NCI-H2227 (cell line): ENCODE results near the gene YTHDF1.

ENCODE experiments used
- DNase-seq: peaks from one replicate; lab custom pipeline; 2025; ENCODE audit not compliant: unreplicated experiment; lab: John Stamatoyannopoulos, UW

YTHDF1 gene

GRCh38 chr20:63210011-63210605 lies 5.8 kb downstream of the YTHDF1 start:
- no peak for DNase-seq

GRCh38 chr20:63208346-63208909 lies 7.5 kb downstream of the YTHDF1 start:
- peak; percentile 56 for DNase-seq

- DNase-seq: no peak
Observed at GRCh38 chr20:63206878-63207277, 9.1 kb downstream of the YTHDF1 start.

GRCh38 chr20:63205896-63206295 lies 10.0 kb downstream of the YTHDF1 start:
- peak; percentile 32 for DNase-seq

GRCh38 chr20:63204362-63204761 lies 11.6 kb downstream of the YTHDF1 start:
- no peak for DNase-seq

- no peak for DNase-seq
Observed at GRCh38 chr20:63202811-63203526, 13.0 kb downstream of the YTHDF1 start.

- DNase-seq: no peak
Observed at GRCh38 chr20:63202021-63202420, 13.9 kb downstream of the YTHDF1 start.

- DNase-seq: no peak
Observed at GRCh38 chr20:63198606-63199005, 17.3 kb downstream of the YTHDF1 start.

GRCh38 chr20:63196768-63197470 lies 19.0 kb downstream of the YTHDF1 start:
- no peak for DNase-seq

- no peak for DNase-seq
Observed at GRCh38 chr20:63194797-63195173, 21.1 kb downstream of the YTHDF1 start.

- no peak for DNase-seq
Observed at GRCh38 chr20:63194007-63194796, 21.7 kb downstream of the YTHDF1 start.

GRCh38 chr20:63192721-63193120 lies 23.2 kb downstream of the YTHDF1 start:
- DNase-seq: no peak

- DNase-seq: no peak
Observed at GRCh38 chr20:63191400-63191799, 24.5 kb downstream of the YTHDF1 start.

- DNase-seq: no peak
Observed at GRCh38 chr20:63190828-63191227, 25.1 kb downstream of the YTHDF1 start.

- DNase-seq: no peak
Observed at GRCh38 chr20:63189846-63190559, 25.9 kb downstream of the YTHDF1 start.

- DNase-seq: no peak
Observed at GRCh38 chr20:63189322-63189642, 26.6 kb downstream of the YTHDF1 start.

- DNase-seq: no peak
Observed at GRCh38 chr20:63188641-63189321, 27.1 kb downstream of the YTHDF1 start.

GRCh38 chr20:63188159-63188442 lies 27.8 kb downstream of the YTHDF1 start:
- DNase-seq: no peak

- DNase-seq: no peak
Observed at GRCh38 chr20:63187338-63188158, 28.4 kb downstream of the YTHDF1 start.
